ENCODE measurements around the gene GJB1. TPM values are rescaled to one million over a fixed set of nuclear protein-coding genes. Genes with fewer than 3 reads are reported as not detected.

The GJB1 gene
- total RNA-seq, 1 donor, result not detected

DNA sequence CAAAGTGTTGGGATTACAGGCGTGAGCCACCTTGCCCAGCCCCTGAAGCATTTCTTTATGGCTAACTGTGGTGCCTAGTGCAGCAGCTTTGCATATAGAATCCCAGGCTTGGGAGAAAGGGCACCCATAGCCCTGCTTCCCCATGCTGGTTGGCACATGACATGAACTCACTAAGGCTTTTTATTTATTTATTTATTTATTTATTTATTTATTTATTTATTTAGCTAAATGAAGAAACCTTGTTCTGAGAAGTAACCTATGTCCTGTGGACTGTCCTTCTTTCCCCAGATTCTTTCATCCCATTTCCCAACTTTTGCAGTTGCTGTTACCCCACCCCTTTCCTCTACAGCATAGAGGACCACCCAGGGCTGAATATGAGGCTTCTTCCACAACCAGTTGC is 1.9 kb upstream of the GJB1 start:
- Histone ChIP-seq H3K4me1 (ENCODE audit: insufficient read depth, low read length) (no peaks in the 10 kb centered on the region), H3K36me3 (ENCODE audit: insufficient read depth, low read length) (no peaks in the 10 kb centered on the region), H3K4me2 (ENCODE audit: insufficient read depth, low read length) (no peak overlapping the region), H2AFZ (ENCODE audit: low read length) (no peak overlapping the region), H3K27ac (ENCODE audit: low read depth, low read length) (no peak overlapping the region), H3K79me2 (ENCODE audit: insufficient read depth, low read length) (no peaks in the 10 kb centered on the region), H3K27me3 (ENCODE audit: insufficient read depth, low read length) (peaks cover 4% of the 10 kb centered on the region), H4K20me1 (ENCODE audit: insufficient read depth, low read length) (no peaks in the 10 kb centered on the region), H3K9me3 (ENCODE audit: low read depth, low read length) (no peaks in the 10 kb centered on the region), H3K4me3 (ENCODE audit: insufficient read depth, low read length) (no peak overlapping the region)
- TF ChIP-seq, protein P1, sequence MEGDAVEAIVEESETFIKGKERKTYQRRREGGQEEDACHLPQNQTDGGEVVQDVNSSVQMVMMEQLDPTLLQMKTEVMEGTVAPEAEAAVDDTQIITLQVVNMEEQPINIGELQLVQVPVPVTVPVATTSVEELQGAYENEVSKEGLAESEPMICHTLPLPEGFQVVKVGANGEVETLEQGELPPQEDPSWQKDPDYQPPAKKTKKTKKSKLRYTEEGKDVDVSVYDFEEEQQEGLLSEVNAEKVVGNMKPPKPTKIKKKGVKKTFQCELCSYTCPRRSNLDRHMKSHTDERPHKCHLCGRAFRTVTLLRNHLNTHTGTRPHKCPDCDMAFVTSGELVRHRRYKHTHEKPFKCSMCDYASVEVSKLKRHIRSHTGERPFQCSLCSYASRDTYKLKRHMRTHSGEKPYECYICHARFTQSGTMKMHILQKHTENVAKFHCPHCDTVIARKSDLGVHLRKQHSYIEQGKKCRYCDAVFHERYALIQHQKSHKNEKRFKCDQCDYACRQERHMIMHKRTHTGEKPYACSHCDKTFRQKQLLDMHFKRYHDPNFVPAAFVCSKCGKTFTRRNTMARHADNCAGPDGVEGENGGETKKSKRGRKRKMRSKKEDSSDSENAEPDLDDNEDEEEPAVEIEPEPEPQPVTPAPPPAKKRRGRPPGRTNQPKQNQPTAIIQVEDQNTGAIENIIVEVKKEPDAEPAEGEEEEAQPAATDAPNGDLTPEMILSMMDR (IDR thresholded peaks at IDR 0.05; ENCODE audit: extremely low read depth, low read depth, low read length), result no peak
- no peak for DNase-seq (ENCODE audit: insufficient read length, low spot score, missing footprints)

- Histone ChIP-seq H3K4me1 (ENCODE audit: insufficient read depth, low read length) (no peaks in the 10 kb centered on the region), H3K4me2 (ENCODE audit: insufficient read depth, low read length) (no peak overlapping the region)
Observed at GRCh38 chrX:71224098-71224708, 1.2 kb downstream of the GJB1 start.

GRCh38 chrX:71225009-71225408 is 2.0 kb downstream of the GJB1 start:
- Histone ChIP-seq H3K27me3 (ENCODE audit: insufficient read depth, low read length) (peaks cover 3% of the 10 kb centered on the region), H2AFZ (ENCODE audit: low read length) (no peak overlapping the region), H4K20me1 (ENCODE audit: insufficient read depth, low read length) (no peaks in the 10 kb centered on the region), H3K79me2 (ENCODE audit: insufficient read depth, low read length) (no peaks in the 10 kb centered on the region), H3K4me1 (ENCODE audit: insufficient read depth, low read length) (no peaks in the 10 kb centered on the region), H3K4me3 (ENCODE audit: insufficient read depth, low read length) (no peak overlapping the region), H3K4me2 (ENCODE audit: insufficient read depth, low read length) (no peak overlapping the region), H3K9me3 (ENCODE audit: low read depth, low read length) (no peaks in the 10 kb centered on the region), H3K27ac (ENCODE audit: low read depth, low read length) (no peak overlapping the region), H3K36me3 (ENCODE audit: insufficient read depth, low read length) (no peaks in the 10 kb centered on the region)
- peak; percentile 27 for DNase-seq (ENCODE audit: insufficient read length, low spot score, missing footprints)
- TF ChIP-seq, protein P1 (IDR thresholded peaks at IDR 0.05; ENCODE audit: extremely low read depth, low read depth, low read length), result no peak

More at GRCh38 chrX:71224098-71224708, 1.2 kb downstream of the GJB1 start:
- H3K79me2 ChIP-seq (ENCODE audit: insufficient read depth, low read length), result no peaks in the 10 kb centered on the region
- no peak overlapping the region for H3K27ac ChIP-seq (ENCODE audit: low read depth, low read length)
- peak; percentile 54 for DNase-seq (ENCODE audit: insufficient read length, low spot score, missing footprints)
- H3K27me3 ChIP-seq (ENCODE audit: insufficient read depth, low read length), result peaks cover 3% of the 10 kb centered on the region
- H4K20me1 ChIP-seq (ENCODE audit: insufficient read depth, low read length), result no peaks in the 10 kb centered on the region
- no peak overlapping the region for H3K4me3 ChIP-seq (ENCODE audit: insufficient read depth, low read length)
- no peaks in the 10 kb centered on the region for H3K36me3 ChIP-seq (ENCODE audit: insufficient read depth, low read length)
- TF ChIP-seq, protein P1 (IDR thresholded peaks at IDR 0.05; ENCODE audit: extremely low read depth, low read depth, low read length), result no peak
- no peak overlapping the region for H2AFZ ChIP-seq (ENCODE audit: low read length)
- no peaks in the 10 kb centered on the region for H3K9me3 ChIP-seq (ENCODE audit: low read depth, low read length)

DNA sequence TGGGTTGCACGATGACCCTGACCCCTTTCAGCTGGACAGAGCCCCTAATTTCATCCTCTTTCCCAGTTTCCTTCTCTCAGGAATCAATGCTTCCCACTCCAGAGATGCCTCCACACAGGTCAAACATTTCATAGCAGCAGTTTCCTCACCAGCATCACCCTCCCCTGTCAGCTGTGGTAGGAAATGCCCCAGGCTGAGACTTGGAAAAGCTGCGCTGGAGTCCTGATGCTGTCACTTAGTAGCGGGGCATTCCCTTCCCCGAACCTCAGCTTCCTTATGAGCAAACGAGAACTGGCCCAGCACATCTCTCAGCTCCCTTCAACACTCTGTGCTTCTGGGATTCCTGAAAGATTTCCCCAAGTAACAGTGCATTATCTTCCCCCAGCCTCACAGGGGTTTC is 2.7 kb downstream of the GJB1 start:
- H3K4me3 ChIP-seq (ENCODE audit: insufficient read depth, low read length), result no peak overlapping the region
- peak; percentile 39 for DNase-seq (ENCODE audit: insufficient read length, low spot score, missing footprints)
- H3K4me2 ChIP-seq (ENCODE audit: insufficient read depth, low read length), result no peak overlapping the region
- no peak overlapping the region for H3K27ac ChIP-seq (ENCODE audit: low read depth, low read length)
- H2AFZ ChIP-seq (ENCODE audit: low read length), result no peak overlapping the region
- no peaks in the 10 kb centered on the region for H3K36me3 ChIP-seq (ENCODE audit: insufficient read depth, low read length)
- H3K9me3 ChIP-seq (ENCODE audit: low read depth, low read length), result no peaks in the 10 kb centered on the region
- H3K4me1 ChIP-seq (ENCODE audit: insufficient read depth, low read length), result no peaks in the 10 kb centered on the region
- no peaks in the 10 kb centered on the region for H4K20me1 ChIP-seq (ENCODE audit: insufficient read depth, low read length)
- peaks cover 3% of the 10 kb centered on the region for H3K27me3 ChIP-seq (ENCODE audit: insufficient read depth, low read length)
- TF ChIP-seq, protein P1 (IDR thresholded peaks at IDR 0.05; ENCODE audit: extremely low read depth, low read depth, low read length), result no peak
- no peaks in the 10 kb centered on the region for H3K79me2 ChIP-seq (ENCODE audit: insufficient read depth, low read length)

Data from osteoblast (primary cell).